ENCODE measurements around the gene MPZL3.
A peak's percentile ranks its signal among the peaks of the same experiment; 100 is the strongest.

The MPZL3 gene

DNA sequence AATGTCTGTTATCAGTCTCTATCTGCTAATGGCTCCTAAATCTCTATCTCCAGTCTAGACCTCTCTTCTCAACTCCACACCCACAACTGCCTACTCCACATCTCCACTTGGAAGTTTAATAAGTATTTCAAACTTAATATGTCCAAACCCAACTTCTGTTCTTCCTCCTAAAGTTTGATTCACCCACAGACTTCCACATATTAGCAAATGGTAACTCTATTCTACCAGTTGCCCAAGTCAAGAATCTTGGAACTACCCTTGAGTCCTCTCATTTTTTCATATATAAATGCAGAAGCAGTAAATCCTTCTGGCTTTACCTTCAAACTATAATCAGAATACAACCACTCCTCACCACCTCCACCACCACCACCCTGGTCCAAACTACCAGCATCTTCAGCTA lies 20.7 kb downstream of the MPZL3 start:
- no peak for DNase-seq

- no peak for DNase-seq
Observed at GRCh38 chr11:118230088-118230487, 22.1 kb downstream of the MPZL3 start.

GRCh38 chr11:118229274-118229847 lies 22.8 kb downstream of the MPZL3 start:
- no peak for DNase-seq

GRCh38 chr11:118227865-118228785 lies 24.0 kb downstream of the MPZL3 start:
- peak; percentile 88 for DNase-seq

GRCh38 chr11:118226781-118227180 lies 25.4 kb downstream of the MPZL3 start:
- peak; percentile 75 for DNase-seq

DNA sequence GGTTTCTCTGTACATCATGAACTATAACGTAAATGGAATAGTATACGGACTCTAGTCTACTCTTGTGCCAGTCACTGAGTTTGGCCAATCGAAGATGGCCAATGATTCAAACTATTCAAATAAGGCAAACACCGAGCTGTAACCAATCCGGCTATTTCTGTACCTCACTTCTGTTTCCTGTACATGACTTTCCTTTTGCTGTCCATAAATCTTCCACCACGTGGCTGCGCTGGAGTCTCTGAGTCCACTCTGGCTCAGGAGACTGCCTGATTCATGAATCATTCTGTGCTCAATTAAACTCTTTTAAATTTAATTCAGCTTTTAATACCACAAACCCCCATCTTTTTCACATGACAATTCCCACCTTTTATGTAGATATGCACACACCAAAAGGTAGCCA lies 25.9 kb downstream of the MPZL3 start:
- no peak for DNase-seq

DNA sequence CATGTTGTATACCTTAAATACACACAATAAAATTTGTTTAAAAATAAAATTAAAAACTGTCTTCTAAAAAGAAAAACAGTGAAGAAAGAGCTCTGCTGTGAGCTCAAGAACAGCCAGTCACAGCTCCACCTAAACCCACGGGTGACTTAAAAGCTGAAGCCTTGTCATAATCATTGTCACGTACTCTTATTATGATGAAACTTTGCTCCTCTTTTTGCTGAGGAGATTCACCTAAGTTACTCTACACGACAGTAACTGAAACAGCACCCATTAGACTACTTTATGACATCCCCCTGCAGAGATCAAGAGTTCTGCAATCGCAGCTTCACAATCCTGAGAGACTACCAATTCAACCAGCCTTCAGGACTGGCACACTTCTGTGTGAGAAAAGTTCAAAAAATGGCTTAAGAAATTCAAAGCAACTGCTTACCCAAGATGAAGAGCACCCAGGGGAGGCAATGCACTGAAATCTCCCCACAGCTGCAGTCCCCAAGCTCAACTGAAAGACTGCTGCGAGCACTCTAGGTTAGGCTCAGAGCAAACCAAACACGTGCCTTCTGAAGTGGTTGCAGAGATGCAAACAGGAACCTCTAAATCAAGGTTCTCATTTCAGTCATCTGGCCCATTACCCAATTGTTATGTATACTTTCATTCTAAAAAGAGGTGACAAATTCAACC lies 27.5 kb downstream of the MPZL3 start, which contains the start of gene JAML:
Gene JAML, minus strand, starts transcription at position 501 of the 678 bp plus-strand sequence. CDS start 10,145 bp downstream, outside the sequence.
- DNase-seq, result peak; percentile 89

GRCh38 chr11:118223992-118224391 lies 28.2 kb downstream of the MPZL3 start:
- DNase-seq, result peak; percentile 64

DNA sequence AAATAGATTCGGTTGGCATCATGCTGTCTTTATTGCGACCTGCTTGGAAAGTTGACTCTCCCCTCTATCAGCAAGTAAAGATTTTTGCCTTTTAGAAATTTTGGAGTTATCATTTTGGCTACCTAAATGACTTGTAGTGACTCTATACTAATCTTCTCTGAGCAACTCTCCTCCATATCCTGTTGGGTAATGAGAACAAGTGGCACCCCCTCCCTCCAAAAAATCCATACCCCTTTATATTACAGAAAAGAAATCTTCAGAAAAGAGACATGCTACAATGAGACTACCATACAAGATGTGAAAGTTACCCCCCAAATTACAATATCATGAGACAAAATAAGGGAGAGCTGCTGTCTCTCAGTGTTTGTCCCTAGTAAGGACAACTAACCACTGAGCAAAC lies 28.6 kb downstream of the MPZL3 start:
- peak; percentile 56 for DNase-seq

- no peak for DNase-seq
Observed at GRCh38 chr11:118222437-118222836, 29.7 kb downstream of the MPZL3 start.

- DNase-seq, result no peak
Observed at GRCh38 chr11:118221419-118221818, 30.7 kb downstream of the MPZL3 start.

GRCh38 chr11:118219732-118220131 lies 32.4 kb downstream of the MPZL3 start:
- no peak for DNase-seq

- no peak for DNase-seq
Observed at GRCh38 chr11:118219244-118219643, 32.9 kb downstream of the MPZL3 start.

GRCh38 chr11:118217575-118217974 lies 34.6 kb downstream of the MPZL3 start:
- DNase-seq, result peak; percentile 78

GRCh38 chr11:118216621-118217481 lies 35.3 kb downstream of the MPZL3 start:
- DNase-seq, result peak; percentile 80

GRCh38 chr11:118215765-118216164 lies 36.4 kb downstream of the MPZL3 start:
- DNase-seq, result no peak

DNA sequence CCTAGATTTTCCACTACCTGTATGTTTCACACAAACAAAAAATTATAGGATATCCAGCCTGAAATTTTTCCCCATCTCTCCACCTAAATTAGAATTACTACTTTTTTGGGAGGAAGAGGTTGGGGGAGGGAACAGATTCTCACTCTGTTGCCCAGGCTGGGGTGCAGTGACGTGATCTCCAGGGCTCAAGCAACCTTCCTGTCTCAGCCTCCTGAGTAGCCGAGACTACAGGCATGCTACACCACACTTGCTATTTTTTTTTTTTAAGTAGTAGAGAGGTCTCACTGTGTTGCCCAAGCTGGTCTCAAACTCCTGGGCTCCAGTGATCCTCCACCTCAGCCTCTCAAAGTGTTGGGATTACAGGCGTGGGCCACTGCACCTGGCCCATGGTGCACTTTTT lies 36.9 kb downstream of the MPZL3 start:
- DNase-seq, result peak; percentile 67

DNA sequence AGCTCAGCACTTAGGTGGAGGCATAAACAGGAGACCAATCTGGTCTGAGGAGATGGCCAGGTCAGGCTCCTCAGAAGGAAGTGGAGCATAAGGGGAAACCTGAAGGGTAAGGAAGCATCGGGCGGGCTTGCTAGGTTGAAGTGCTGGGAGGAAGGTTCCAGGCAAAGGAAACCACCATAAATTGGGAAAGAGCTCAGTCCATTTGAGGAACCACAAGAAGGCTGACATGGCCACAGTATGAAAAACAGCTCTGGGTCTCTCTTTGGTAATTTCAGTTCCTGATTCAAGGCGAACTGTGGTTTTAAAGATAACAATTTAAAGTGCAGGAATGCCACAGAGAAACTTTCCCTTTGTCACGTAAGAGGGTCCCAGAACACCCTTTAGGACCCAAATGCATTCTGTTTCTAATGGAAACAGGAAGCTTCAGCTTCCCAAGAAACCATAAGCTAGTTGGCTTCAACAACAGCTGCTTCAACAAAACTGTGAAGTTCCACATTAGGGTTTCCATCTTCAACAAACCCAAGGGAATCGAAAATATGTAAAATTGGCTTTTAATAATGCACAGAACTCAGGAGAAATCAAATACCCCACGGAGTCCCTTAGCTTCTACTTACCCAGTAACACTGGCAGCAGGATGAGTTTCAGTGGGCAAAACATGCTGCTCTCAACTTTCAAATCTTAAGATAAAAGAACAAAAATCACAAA lies 37.8 kb downstream of the MPZL3 start:
- no peak for DNase-seq

- DNase-seq, result no peak
Observed at GRCh38 chr11:118213781-118214180, 38.4 kb downstream of the MPZL3 start.

GRCh38 chr11:118213201-118213600 lies 39.0 kb downstream of the MPZL3 start:
- no peak for DNase-seq

DNA sequence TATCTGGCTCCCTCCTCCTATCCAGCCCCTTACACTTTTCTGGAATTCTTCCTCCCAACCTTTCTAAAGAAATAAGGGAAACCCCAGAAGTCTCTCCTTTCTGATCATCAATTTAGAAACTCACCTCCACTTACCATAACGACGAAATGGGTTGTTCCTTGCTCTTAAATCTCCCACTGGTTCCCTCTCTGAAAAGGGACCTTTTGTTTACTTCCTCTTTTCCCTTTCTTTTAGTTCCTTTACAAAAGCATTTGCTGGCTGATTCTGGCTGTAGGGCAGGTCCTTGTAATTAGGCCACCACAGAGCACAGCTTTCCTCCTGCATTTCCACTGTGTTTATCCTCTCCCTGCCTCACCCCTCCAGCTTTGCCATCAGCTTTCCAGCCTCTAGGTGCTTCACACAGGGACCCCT lies 39.4 kb downstream of the MPZL3 start:
- DNase-seq, result no peak

DNA sequence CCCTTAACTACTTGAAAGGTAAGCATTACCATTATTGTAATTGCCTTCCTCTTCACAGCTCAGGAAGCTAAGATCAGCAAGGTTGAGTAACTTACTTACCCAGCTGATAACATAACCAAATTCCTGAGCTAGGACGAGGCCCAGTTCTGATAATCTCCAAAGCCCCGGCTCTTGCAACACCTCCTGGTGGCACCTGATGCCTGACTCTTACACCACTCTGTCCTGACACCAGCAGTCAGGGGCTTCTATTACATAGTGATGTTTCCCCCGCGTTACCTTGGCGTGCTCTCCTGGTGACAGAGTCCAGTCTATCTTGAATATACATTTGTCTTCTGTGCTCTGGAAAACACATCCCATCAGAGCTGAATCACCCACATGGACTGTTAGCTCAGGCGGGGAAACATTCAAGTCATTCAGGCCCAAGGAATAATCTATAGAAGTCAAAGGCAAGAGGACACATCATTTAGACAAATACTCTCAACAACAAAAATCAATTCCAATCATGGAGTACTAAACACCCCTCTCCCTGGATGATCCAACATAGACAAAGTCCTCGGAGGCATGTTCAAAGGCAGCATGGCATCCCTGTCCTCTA lies 39.9 kb downstream of the MPZL3 start:
- DNase-seq, result no peak

All from activated CD4-positive, alpha-beta T cell treated with anti-CD3 and anti-CD28 coated beads, Interleukin-2, amount 50 U/mL, for 16 hours (primary cell).